ENCODE data around the gene KIFAP3.
A peak's percentile ranks its signal among the peaks of the same experiment; 100 is the strongest.
"Not testable (repeated sequence)": the region's sequence is repeated elsewhere in the genome, so short reads cannot be mapped to it uniquely, and the experiment has no call there.

KIFAP3 gene

DNA sequence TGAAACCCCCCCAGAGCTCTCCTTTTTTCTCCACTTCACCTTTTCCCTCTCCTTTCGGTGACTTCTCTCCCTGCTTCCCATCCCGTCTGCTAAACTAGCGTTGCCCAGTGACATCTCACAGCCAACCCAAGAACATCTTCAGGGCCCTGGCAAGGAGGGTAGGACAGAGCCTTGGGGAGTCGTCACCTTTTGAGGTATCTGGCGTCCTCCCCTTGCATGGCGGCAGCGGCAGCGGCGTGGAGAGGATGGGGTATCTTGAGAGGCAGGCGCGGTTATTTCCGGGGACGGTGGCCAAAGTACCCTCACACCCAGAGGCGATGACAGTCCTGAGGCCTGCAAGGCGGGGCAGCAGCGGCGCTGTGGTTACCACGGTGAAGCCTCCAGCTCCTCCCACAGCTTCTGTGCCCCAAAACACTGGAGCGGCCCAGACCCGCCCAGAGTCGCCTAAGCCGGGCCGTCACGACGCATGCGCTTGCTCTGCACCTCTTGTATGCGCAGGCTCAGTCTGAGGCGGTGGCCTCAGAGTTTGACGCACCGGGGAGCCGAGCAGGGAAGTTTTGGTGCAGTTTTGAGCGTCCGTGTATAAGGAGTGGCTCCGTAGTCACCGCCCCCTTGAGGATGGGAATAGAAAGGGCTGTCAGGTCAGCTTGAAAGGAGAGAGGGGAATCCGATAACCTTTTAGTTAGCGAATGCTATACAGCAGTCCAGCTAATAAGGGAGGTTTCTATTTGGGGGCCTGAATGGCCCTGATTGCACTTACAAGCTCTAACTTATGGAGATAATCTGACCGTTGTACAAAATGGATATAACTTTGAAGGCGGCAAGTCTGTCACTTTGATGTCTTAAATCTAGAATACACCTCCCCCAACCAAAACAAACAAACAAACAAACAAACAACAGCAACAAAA is at the start of gene KIFAP3:
Gene KIFAP3 (minus strand): TSS at position 446 of the 908 bp plus-strand sequence. CDS start 228 bp downstream, at position 218.
- DNase-seq = peak; percentile 95

DNA sequence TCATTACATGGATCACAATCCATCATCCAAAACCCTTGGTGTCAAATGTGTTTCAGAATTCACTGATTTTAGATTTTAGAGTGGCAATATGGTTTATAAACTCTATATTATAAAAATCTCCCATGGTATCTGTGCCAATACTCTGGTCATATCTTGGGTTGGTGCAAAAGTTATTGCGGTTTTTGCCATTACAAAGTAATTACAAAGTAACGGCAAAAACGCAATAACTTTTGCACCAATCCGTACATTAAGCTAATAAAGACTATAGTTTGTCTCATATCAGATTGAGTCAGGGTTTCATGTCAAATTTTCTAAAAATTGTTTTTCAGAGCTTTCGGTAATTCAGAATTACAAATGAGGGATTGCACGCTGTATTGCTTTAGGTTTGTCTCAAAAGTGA is 47.9 kb upstream of the KIFAP3 start:
- no peak for DNase-seq

DNA sequence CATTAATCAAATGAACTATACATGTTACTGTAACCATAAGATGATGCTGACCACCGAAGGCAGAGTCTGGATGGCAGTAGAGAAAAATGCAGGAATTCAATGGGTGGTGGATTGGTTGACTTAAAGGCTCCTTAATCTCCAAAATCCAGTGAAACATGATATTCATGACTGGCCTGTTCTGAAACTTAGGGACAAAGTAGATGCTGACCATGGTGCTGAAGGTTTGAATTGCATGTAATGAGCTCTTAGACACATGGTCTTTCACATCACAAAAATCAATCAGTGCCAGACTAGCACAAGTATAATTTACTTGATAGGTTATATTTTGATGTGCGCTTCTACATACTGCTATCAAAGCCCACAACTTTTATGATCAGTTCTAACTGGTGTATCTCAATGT is 40.4 kb upstream of the KIFAP3 start:
- DNase-seq = no peak

DNA sequence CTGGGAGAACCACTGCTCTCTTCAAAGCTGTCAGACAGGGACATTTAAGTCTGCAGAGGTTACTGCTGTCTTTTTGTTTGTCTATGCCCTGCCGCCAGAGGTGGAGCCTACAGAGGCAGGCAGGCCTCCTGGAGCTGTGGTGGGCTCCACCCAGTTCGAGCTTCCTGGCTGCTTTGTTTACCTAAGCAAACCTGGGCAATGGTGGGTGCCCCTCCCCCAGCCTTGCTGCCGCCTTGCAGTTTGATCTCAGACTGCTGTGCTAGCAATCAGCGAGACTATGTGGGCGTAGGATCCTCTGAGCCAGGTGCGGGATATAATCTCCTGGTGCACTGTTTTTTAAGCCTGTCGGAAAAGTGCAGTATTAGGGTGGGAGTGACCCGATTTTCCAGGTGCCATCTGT is 38.6 kb upstream of the KIFAP3 start:
- not testable (repeated sequence) for DNase-seq

DNA sequence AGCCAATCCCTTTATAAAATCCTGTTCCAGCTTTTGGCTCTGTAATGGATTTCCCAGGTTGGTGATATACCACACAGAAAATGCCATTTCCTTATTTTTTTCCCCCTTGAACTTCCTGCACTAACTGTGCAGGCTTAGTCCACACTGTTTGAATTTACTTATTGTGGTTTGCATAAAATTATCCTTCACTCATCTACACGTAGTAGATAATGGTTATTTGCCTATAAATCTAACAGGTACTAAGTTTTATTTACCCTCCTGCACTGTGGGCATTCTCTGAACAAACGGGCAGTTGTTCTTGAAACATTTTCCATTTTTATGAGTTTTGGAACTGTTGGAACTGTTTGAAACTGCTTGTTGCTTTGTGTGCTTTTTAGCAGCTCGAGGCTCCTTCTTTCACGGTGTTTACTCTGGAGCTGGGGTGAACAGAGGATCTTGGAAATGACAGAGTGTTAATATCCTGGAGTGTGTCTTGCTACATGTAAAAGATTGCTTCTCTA is 23.0 kb upstream of the KIFAP3 start:
- no peak for DNase-seq

DNA sequence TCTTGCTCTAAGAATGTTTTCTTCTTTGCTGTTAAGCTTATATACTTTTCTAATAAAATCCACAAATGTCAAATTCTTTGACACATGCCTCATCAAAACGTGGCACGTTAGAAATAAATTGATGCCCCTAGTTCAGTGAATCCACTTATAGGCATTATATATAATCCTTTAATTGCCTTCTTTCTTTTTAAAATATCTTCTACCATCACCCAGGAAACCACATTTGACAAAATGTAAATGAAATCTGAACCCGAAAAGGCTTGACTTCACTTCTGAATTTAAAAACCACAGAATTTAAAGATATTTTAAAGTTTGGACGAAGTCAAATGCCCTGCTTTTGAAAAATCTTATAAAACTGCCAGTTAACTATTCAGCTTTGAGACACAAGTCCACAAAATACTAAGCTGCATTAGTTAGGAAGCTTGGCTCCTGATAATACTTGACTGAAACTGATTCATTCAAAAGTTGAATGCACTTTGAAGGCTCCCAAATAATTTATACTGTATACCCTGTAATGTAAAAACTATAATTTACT is 22.4 kb upstream of the KIFAP3 start:
- no peak for DNase-seq

DNA sequence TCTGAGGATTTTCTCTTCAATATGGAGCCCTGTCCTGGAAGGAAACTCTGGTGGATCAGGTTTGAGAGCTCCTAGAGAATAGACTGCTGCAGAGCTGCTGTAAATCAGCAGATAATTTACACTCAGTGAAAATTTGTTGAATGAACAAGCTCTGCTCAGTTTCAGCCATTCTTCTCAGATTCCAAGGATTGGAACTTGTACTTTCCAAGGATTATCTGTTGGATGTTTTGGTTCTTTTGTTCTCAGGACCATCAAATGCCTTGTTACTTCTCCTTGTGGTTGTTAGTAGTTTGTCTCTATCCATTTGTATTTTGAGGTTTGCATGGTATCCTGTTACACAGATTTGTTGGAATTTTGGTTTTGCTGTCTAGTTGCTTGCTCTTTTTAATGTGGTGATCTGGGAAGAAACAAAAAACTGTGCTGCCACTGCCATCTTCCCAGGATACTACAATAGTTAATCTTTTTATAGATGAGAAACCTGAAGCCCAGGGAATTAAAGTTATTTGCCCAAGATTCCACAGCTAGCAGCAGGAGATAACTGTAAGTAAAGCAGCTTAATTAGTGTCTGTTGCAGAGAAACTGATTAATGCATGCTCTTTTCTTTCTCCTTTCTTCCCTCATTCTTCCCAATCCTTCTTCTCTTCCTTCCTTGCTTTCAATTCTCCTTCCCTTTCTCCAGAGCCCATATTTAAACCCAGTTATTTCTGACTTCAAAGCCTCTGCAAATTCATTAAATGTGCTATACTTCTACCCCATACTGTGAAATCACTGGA is 21.7 kb upstream of the KIFAP3 start:
- no peak for DNase-seq

DNA sequence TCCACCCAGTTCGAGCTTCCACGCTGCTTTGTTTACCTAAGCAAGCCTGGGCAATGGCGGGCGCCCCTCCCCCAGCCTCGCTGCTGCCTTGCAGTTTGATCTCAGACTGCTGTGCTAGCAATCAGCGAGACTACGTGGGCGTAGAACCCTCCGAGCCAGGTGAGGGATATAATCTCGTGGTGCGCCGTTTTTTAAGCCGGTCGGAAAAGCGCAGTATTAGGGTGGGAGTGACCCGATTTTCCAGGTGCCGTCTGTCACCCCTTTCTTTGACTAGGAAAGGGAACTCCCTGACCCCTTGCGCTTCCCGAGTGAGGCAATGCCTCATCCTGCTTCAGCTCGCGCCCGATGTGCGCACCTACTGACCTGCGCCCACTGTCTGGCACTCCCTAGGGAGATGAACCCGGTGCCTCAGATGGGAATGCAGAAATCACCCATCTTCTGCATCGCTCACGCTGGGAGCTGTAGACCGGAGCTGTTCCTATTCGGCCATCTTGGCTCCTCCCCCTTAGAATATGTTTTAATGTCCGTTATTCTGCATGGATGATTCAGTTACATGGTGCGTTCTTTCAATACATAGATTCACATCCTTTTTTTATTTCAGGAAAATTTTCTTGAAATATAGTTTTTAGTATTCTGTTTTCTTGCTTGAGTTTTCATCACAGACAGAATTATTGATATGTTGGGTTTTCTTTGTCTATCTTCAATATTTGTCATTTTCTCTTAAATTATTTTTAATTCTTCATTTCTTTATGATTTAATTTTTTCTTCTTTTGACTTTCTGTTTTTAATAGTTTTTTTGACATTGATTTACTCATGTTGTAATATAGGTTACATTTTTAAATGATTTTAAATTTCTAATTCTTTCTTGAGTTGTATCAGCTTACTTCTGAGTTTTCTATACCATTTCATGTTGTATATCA is 20.5 kb upstream of the KIFAP3 start:
- not testable (repeated sequence) for DNase-seq

DNA sequence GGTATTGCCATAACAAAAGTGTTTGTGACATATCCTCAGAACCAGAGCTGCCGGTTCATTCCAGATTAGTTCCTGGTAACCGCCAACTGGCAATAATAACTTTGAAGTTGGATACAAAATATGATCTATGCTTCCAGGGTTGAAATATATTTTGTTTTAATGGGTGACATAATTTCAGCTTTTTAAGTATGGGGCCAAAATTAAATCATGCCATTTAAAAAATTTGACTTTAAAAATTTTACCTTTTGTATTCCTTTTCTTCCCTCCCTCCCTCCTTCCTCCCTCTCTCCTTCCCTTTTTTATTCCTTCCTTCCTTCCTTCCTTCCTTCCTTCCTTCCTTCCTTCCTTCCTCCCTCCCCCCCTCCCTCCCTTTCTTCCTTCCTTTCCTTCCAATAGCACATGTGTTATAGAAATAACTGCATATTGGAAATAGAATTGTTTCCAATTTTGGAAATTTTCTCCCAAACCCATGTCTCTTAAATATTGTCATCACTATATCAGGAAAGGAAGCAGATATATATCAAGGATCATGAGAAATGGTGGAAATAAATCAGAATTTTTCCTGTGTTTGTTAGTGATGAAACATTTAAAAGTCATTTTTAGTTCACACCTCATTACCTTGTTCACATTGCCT is 12.0 kb upstream of the KIFAP3 start:
- no peak for DNase-seq

DNA sequence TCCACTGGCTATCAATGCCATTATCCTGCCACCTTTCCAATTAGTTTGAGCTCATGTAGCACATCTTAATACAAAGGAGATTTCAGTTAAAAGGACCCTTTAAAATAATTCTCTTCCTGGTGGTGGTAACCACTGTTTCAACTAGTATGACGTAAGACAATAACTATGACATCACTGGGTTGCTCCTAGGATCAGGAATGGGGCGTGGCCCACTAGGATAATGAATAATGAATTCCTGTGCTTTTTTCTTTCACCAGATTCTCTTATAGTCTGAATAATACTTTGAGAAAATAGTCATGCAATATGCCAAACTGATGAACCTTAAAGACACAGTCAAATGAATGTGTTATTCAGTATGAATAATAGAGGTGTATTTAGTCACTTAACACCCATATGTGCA is 10.6 kb upstream of the KIFAP3 start:
- DNase-seq = no peak

DNA sequence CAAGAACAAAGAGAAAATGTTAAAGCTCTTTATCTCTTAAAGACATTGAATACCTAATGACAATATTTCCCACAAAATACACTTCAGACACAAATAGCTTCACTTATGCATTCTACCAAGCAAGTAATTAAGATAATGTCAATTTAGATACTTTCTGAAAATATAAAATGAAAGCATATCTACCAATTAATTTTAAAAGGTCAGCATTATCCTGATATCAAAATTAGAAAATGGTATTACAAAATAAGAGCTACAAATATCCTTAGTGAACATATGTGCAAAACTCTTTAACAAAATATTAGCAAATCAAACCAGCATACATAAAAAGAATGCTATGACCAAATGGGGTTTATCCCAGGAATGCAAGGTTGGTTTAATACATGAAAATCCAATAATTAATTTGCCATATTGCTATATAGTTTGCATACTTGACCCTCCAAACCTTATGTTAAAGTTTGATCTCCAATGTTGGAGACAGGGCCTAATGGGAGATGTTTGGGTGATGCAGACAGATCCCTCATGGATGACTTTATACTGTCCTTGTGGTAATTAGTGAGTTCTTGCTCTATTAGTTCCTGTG is 4.2 kb upstream of the KIFAP3 start:
- no peak for DNase-seq

DNA sequence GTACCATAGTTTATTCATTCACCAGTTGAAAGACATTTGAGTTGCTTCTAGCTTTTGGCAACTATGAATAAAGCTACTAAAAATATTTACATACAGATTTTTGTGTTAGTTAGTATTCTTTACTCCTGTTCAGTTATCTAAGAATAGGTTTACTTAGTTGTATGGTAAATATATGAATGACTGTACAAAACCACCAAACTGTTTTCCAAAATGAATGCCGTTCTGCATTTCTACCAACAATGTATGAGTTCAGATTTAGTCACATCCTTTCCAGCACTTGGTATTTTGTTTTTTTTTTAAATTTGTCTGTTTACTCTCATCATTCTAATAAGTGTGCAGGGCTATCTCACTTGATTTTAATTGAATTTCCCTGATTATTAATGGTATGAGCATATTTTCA is 3.4 kb upstream of the KIFAP3 start:
- no peak for DNase-seq

DNA sequence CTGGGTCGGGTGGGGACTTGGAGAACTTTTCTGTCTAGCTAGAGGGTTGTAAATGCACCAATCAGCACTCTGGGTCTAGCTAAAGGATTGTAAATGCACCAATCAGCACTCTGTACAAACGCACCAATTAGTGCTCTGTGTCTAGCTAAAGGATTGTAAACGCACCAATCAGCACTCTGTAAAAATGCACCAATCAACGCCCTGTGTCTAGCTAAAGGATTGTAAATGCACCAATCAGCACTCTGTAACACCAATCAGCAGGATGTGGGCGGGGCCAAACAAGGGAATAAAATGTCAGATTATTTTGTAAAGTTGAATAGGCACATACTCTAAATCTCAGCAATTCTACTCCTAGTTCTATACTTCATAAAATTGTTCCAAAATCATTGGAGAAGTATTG is 2.5 kb upstream of the KIFAP3 start:
- not testable (repeated sequence) for DNase-seq

DNA sequence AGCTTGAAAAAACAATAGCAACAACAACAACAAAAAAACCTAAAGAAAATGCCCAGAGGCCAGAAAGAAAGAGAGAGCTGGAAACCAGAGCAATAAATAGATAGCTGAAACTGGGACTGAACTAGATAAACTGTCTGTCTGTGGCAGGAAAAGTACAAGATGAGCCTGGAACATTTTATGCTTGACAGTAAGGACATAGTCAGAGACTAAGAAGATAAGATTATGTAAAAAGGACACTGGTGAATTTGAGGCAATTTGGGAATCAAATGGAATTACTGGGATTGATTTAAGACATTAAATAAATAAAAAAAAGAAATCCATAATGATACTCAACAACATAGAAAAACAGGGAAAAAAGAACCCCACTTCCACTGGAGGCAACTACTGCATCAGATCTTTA is 1.7 kb upstream of the KIFAP3 start:
- DNase-seq = no peak

DNA sequence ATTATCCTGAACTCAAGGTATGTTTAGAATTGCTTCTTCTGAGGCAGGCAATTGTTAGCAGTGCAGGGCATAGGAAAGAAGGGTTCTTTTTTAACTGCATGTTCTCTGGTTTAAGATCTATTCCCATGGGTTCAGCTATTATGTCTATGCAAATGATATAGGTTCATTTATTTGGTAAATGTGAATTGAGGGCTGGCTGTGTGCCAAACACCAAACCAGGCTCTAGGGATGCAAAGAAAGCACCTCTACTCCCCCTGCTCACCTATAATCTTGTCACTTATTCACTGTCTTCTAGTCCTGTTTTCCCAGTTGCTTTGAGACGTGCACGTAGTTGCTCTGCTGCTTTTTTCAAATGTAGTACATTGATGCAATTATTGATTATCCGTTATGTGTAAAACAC is 691 bp upstream of the KIFAP3 start:
- DNase-seq = no peak

DNA sequence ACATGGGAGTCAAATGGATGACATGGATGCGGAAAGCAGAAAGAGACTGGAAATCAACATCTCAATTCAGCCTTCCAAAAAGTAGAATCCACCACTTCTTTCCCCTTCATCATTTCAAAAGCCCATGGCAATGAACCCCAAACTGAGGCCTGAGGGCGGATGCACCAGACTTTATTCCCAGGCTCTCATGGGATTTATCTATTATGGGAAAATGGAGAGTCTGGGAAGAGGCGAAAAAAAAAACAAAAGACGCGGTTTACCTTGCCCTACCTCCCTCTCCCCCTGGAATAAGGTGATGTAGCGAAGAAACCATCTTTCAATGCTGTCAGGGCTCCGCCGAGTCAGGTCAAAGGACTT is 624 bp downstream of the KIFAP3 start:
- no peak for DNase-seq

DNA sequence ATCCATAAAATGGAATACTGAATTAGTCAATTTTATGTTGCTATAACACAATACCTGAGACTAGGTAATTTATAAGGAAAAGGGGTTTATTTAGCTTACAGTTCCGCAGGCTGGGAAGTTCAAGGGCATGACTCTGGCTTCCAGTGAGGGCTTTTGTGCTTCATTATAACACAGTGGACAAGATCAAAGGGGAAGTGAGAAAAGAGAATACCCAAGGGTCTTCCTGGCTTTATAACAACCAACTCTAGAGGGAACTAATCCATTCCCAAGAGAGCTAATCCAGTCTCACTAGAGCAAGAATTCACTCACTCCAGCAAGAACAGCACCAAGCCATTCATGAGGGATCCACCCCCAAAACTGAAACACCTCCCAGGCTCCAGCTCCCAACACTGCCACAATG is 3.1 kb downstream of the KIFAP3 start:
- no peak for DNase-seq

DNA sequence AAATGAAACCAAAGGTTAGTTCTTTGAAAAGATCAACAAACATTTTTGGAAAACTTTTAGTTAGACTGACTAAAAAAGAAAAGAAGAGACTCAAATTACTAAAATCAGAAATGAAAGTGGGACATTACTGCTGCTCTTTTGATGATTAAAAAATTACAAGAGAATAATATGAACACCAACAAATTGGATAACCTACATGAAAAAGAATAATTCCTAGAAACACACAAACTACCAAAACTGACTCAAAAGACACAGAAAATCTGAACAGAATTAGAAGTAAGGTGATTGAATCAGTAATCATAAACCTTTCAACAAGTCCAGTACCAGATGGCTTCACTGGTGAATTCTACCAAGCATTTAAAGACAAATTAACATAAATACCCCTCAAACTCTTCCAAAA is 5.6 kb downstream of the KIFAP3 start:
- DNase-seq = no peak

DNA sequence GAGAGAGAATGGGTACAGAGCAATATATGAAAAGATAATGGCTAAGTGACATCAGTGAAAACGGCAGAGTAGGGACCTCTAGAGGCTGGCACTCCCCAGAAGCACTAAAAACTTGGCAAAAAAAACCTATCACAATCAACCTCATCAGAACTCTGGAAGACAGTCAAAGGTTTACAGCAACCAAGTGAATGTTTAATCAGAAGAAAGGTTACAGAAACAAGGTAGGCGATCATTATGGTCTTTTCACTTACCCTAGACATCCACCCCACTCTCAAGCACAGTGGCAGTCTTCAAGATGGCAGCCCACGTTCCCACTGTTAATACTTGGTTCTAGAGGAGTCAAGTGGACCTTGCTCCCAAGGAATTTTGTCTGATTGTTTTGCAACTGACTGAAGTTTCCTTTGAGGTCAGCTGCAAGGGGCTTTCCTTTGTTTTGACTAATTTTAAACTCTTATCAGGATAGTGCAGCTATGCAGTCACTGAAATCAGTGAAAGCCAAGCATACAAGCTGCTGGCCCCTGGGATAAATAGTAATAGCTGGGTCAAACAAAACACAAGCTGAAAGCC is 7.2 kb downstream of the KIFAP3 start:
- DNase-seq = no peak

DNA sequence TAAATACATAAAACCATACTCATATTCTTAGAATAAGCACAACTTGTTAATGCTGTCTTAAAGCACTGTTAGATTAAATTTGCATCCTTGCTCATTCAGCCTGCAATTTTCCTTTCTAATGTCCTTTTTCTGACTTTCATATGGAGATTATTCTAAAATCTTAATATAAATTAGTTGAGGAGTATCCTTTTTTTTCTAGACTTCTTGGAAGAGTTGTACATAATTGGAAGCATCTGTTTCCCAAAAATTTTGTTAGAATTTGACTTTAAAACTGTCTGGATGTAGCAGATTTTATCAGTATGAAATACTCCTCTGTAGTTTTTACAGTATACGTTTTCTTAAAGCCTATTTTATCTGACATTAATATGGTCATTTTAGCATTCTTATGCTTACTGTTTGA is 9.7 kb downstream of the KIFAP3 start:
- no peak for DNase-seq

DNA sequence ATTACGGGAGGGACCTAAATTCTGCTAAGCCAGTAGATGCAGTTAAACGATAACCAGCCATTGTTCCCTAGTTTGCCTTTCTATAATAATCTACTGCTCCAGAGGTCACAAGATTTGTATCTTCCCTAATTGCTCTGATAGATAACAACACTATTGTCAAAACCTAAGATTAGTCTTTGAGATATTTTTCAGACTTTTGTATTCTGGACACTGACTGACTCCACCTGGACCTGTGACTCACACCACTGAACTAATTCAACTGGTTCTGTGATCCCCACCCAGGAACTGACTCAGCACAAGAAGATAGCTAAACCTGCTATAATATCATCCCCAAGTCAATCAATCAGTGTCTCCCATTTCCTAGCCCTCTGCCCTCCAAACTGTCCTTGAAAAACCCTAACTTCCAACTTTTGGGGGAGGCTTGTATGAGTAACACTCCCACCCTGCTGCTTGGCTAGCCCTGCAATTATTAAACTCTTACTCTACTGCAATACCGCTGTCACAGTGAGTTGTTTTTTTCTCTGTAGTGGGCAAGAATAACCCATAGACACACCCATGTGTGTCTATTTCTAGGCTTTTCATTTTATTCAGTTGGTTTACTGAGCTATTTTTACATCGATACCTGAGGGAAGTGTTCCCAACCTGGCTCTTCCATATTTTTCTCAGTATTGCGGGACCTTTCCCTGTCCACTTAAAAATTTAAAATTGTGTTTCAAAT is 11.2 kb downstream of the KIFAP3 start:
- DNase-seq = no peak

Data from hippocampal formation (tissue), 2 donors.